RWPE1 (cell line): ENCODE data around the gene HDGF.

Experiments
- CTCF ChIA-PET: fragments of 350-600 bp; sonication (Branson Sonifier 250); formaldehyde crosslinking; extraction: SDS; loops from one replicate; lab custom pipeline; 2021; lab: Yijun Ruan, JAX
- POLR2A ChIA-PET: fragments of 400-600 bp; formaldehyde crosslinking; extraction: SDS; loops from one replicate; lab custom pipeline; 2020; ENCODE audit warnings: antibody characterized with exemption; ENCODE audit not compliant: low non-redundant PET; lab: Yijun Ruan, JAX
- DNase-seq: peaks from one replicate; pipeline ENCODE4 v3.0.0; 2012; ENCODE audit warnings: low spot score
- H3K27ac ChIP-seq: fragments of 450-650 bp; 2 replicates; pipeline ENCODE4 v1.5.1; 2017
- TF ChIP-seq, protein P1 (sequence below): fragments of 450-650 bp; conservative IDR thresholded peaks from 2 replicates; pipeline ENCODE4 v1.5.1; 2017; ENCODE audit warnings: low read depth, mild to moderate bottlenecking

The HDGF gene

DNA sequence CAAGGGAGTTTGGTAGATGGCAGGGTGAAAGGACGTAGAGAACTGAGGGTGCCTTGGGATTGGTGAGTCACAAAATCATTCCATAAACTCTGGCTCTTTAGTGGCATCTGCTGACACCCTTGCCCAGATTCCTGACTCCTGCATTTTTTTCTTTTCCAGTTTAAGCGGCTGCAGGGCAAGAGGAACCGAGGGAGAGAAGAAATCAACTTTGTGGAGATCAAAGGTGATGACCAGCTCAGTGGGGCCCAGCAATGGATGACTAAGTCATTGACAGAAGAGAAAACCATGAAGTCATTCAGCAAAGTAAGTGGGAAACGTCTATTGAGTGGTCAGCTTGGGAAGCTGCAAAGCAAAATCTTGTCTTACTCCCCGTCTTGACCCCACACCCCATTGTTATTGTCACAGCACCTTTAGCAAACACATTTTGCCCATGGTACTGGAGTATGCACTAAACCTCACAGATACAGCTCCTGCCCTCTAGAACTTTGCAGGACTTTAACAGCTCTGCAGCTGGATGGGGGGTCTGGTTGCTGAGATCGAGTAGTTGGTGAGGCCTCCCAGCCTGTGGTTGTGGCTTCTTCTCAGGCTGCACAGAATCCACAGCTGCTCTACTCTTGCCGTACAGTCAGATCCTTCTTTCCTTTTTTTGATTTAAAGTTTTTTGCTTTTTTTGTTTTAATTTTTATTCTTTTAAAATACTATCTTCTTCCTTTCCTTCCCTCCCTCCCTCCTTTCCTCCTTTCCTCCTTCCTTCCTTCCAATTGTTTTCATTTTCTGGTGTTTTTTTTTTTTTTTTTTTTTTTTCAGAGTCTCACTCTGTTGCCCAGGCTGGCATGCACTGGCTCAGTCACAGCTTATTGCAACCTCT is 43.3 kb upstream of the HDGF start:
- TF ChIP-seq, protein P1, sequence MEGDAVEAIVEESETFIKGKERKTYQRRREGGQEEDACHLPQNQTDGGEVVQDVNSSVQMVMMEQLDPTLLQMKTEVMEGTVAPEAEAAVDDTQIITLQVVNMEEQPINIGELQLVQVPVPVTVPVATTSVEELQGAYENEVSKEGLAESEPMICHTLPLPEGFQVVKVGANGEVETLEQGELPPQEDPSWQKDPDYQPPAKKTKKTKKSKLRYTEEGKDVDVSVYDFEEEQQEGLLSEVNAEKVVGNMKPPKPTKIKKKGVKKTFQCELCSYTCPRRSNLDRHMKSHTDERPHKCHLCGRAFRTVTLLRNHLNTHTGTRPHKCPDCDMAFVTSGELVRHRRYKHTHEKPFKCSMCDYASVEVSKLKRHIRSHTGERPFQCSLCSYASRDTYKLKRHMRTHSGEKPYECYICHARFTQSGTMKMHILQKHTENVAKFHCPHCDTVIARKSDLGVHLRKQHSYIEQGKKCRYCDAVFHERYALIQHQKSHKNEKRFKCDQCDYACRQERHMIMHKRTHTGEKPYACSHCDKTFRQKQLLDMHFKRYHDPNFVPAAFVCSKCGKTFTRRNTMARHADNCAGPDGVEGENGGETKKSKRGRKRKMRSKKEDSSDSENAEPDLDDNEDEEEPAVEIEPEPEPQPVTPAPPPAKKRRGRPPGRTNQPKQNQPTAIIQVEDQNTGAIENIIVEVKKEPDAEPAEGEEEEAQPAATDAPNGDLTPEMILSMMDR: no peak
- no peak overlapping the region for H3K27ac ChIP-seq
- POLR2A ChIA-PET: no interaction called here
- no peak for DNase-seq
- CTCF ChIA-PET: interaction anchor here (0.6 to 3.6 kb wide), 3 partner anchors 30 to 342 kb away, joined by 3 to 29 read pairs (median 3); partner anchors contain the start of gene NTRK1

DNA sequence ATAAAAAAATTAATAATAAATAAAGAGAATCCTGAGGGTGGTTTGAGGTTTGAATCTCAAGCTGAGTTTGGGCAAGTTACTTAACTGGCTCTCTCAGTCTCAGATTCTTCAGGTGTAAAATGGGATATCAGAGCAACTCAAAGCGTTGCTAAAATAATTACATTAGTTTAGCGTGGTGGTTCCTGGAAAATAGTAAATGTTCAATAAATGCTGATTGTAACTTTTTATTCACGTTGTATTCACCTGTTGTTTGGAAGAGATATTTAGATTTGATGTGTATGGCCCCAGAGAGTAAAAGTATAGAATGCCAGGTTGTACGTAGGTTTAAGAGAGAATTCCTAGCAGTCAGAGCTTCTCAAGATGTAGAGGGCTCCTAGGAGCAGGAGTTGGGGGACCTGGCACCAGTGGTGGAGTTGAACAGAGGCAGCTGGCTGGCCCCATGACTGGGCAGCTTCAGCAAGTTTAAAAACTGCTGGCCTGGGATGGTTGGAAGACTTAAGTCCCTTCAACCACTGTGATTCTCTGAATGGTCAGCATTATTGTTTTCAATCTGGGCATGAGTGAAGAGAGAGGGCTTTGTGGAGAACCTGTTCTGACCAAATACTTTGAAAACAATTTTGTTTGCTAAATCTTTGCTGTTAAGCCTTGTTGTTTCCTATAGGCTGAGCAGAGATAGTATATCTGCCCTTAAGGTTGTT is 38.3 kb upstream of the HDGF start:
- CTCF ChIA-PET: interaction anchor here (2.6 kb wide), 1 partner anchor 70 kb away, joined by 7 read pairs; no protein-coding TSS in a partner anchor
- POLR2A ChIA-PET: no interaction called here
- no peak for DNase-seq
- TF ChIP-seq, protein P1: no peak
- no peak overlapping the region for H3K27ac ChIP-seq

DNA sequence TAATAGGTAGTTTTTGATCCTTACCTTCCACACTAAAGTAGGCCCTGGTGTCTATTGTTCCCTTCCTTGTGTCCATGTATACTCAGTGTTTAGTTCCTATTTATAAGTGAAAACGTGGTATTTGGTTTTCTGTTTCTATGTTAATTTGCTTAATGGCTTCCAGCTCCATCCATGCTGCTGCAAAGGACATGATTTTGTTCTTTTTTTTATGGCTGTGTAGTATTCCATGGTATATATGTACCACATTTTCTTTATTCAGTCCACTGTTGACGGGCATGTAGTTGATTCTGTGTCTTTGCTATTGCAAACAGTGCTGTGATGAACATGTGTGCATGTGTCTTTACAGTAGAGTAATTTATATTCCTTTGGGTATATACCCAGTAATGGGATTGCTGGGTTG is 36.7 kb upstream of the HDGF start:
- ChIA-PET CTCF (no interaction called here), POLR2A (no interaction called here)
- DNase-seq: no peak

DNA sequence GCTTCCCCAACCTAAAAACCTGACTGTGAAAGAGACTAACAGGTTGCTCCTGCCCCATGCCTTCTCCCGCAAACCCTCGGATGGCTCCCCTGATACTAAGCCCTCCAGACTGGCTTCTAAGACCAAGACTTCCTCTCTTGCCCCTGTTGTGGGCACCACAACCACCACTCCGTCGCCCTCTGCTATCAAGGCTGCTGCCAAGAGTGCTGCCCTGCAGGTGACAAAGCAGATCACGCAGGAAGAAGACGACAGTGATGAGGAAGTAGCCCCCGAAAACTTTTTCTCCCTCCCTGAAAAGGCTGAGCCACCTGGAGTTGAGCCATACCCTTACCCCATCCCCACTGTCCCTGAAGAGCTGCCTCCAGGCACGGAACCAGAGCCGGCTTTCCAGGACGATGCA is 35.2 kb upstream of the HDGF start:
- TF ChIP-seq, protein P1: no peak
- POLR2A ChIA-PET: no interaction called here
- no peak for DNase-seq
- CTCF ChIA-PET: interaction anchor here (0.7 kb wide), 1 partner anchor 73 kb away, joined by 3 read pairs; no protein-coding TSS in a partner anchor
- no peak overlapping the region for H3K27ac ChIP-seq

More for the DNA sequence above, 36.7 kb upstream of the HDGF start:
- TF ChIP-seq, protein P1: no peak
- no peak overlapping the region for H3K27ac ChIP-seq

DNA sequence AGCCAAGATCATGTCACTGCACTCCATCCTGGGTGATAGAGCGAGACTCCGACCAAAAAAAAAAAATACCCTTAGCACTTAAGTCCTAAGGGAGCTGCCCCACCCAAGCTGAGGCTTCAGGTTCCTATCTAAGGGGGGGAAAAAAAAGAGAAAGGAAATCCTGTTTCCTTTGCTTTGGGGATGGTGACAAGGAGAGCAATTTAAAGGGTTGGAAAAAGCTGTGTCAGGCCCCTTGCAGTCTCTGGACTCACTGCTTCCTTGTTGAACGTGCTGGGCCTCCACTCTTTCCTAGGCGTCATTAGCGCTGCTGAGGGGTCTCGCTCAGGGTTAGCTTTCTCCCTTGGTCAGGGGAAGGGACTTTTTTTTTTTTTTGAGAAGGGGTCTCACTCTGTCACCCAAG is 34.0 kb upstream of the HDGF start:
- no peak overlapping the region for H3K27ac ChIP-seq
- DNase-seq: no peak
- ChIA-PET CTCF (interaction anchor here (0.6 to 0.8 kb wide), 2 partner anchors 48 to 142 kb away, joined by 3 to 5 read pairs; no protein-coding TSS in a partner anchor), POLR2A (no interaction called here)
- TF ChIP-seq, protein P1: no peak

DNA sequence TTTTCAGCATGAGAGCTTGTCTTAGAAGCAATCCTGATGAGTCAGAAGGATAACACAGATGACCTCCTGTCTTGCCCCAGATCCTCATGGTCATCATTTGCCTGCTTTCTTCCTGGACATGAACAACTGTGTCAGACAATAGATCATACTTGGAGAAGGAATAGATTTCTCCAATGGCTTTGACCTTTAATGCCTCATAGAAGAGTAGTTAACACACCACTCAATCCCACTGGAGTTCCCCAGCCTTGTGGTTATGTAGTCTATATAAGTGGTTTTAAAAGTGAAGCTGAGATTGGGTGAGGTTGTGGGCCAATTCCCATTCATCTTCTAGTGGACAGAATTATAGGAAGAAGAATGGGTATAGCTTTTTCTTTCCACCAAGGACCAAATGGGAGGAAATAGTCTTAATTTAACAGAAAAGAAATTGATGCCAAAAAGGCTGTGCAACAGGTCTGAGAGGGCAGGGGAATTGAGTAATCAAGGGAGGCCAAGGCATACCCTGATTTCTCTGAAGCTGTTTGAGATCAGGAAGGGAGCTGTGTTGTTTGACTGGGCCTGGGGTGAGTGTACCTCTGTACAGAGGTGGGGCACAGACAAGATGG is 30.2 kb upstream of the HDGF start:
- H3K27ac ChIP-seq: no peak overlapping the region
- ChIA-PET POLR2A (no interaction called here), CTCF (interaction anchor here (0.5 to 0.9 kb wide), 3 partner anchors 42 to 80 kb away, joined by 3 to 6 read pairs (median 6); partner anchors contain the start of gene NTRK1)
- no peak for DNase-seq
- TF ChIP-seq, protein P1: no peak
